GM18505 (cell line): ENCODE data around the gene SIDT1.
"Not testable (repeated sequence)": the region's sequence is repeated elsewhere in the genome, so short reads cannot be mapped to it uniquely, and the experiment has no call there.

Experiments
- ATAC-seq: cut with Tn5 transposase; IDR thresholded peaks from one replicate; pipeline ENCODE4 v1.9.1; 2021; ENCODE audit not compliant: unreplicated experiment
- POLR2A ChIP-seq: IDR thresholded peaks from 4 replicates; pipeline ENCODE4 v1.6.1; 2011; ENCODE audit warnings: borderline replicate concordance; ENCODE audit not compliant: insufficient read depth, insufficient read length; ENCODE audit errors: extremely low read depth

SIDT1 gene

DNA sequence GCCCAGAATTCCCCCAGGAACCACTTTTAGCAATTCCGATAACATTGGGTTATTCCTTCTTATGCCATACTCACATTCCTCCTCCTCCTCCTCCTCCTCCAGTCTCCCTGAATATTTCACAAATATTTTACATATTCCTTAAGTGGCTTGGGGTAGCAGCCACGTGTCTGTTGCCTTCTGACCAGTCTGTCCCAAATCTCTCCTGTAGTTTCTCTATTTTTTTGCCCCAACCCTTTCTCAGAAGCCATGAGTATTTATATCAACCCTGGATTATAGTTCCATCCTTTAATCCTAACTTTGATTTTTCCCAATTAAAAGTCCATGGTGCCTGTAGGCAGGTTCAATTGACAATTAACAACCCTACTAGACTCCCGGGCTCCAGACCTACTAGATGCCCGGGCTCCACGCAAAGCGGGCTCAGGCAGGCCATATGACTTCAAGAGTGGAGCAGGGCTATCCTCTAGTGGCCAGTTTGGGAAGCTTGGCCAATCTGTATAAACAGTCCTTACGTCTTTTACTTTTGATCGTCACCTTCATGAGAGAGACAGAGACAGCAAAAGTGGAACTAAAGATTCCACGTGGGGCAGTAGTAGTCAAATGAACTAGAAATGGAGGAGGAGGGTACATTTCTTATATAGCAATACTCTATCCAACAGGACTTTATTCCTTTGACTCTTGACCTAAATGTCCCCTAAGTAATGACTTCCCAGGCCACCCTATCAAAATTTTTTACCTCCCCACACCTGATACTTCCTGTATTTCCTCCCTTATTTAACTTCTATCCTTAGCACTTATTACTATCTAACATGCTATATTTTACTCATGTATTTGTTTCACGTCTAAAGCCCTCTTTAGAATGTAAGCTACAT is 94.4 kb downstream of the SIDT1 start:
- no peak for ATAC-seq
- no peak for TF ChIP-seq POLR2A

- no peak for TF ChIP-seq POLR2A
- no peak for ATAC-seq
Observed at GRCh38 chr3:113628316-113628715, 96.0 kb downstream of the SIDT1 start.

DNA sequence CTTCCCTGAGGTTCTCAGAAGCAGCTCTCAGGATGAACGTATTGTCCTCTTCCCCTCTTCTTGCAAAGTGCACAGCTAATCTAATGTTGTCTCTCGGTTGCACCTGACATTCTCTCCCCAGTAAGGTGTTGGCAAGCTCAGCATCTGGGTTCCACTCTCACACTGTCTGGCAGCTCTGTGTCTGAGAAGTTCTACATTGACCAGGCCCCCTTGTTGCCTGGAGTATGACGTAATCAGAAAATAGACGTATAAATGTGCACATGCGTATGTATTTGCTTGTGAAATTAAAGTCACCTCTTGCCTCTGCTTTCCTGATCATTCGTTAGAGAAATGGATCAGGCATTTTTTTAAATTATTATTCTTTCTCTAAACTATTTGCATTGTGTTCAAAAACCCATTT is 96.4 kb downstream of the SIDT1 start:
- no peak for TF ChIP-seq POLR2A
- no peak for ATAC-seq

GRCh38 chr3:113629584-113630421 is 97.4 kb downstream of the SIDT1 start:
- no peak for ATAC-seq
- no peak for TF ChIP-seq POLR2A

DNA sequence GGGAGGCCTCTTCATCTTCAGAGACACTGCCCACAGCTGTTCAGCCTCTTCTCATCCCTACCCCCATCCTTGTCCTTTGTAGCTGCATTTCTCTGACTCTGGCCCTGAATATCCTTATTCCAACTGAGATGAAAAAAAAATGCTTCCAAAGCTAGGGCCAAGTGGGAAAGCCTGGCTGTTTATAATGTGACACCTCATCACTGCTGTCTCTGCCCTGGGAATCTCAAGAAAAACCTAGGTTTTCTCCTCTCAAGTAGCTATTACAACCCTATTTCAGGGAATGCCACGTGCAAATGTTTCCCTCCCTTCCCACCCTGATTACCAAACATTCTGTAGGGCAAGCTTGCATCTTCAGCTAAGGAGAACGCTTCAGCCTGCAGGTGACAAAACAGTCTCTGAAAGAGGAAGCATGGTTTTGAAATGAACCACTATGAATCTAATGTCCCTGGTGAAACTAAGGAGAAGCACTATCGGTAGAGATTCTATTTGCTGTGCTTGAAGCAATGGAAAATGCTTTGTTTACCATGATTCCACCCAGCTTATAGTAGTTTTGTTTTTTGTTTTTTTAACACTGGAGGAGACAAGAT is 98.7 kb downstream of the SIDT1 start:
- TF ChIP-seq POLR2A: no peak
- peak; percentile 46 for ATAC-seq

GRCh38 chr3:113631573-113631972 is 99.2 kb downstream of the SIDT1 start:
- TF ChIP-seq POLR2A: no peak
- ATAC-seq: no peak

DNA sequence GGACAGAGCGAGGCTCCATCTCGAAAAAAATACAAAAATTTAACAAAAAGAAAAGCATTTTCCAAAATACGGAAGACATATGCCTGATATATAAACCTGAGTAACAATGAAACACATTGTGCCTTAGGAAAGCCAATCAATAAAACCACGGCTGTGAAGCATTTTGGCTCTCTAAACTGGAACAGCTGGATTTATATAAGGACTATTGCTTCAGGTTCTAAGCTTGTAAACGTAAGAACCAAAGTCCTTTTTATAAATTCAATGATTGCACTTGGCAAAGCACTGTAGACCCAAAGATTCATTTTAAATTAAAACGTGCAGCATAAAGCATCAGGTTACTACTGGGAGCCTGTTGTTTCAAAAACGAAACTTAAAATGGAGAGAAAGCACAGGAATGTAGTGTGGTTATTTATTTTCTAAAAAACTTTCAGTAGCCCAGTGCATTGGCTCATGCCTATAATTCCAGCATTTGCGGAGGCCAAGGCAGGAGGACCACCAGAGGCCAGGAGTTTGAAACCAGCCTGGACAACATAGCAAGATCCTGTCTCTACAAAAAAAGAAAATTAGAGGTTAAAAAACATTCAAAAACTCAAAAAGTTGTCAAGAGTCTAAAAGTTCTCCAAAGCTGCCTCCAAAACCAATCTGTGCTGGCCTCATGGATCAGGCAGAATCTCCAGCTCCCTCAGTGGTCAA is 102.6 kb downstream of the SIDT1 start:
- no peak for TF ChIP-seq POLR2A
- ATAC-seq: no peak

DNA sequence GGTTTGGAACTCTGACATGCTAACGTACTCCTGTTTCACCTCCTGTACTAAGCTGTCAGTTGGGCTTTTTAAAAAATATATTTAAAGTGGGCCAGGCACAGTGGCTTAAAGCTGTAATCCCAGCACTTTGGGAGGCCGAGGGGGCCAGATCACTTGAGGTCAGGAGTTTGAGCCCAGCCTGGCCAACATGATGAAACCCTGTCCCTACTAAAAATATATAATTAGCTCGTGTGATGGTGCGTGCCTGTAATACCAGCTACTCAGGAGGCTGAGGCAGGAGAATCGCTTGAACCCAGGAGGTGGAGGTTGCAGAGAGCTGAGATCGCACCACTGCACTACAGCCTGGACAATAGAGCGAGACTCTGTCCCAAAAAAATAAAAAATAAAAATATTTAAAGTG is 103.7 kb downstream of the SIDT1 start:
- not testable (repeated sequence) for ATAC-seq

DNA sequence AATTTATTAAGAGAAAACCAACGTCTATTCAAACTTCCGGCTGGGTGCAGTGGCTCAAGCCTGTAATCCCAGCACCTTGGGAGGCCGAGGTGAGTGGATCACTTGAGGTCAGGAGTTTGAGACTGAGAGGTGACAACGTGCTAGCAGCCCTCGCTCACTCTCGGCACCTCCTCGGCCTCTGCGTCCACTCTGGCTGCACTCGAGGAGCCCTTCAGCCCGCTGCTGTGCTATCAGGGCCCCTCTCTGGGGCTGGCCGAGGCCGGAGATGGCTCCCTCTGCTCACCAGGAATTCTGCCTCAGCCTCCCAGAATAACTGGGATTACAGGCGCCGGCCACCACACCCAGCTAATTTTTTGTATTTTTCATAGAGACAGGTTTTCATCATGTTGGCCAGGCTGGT is 105.4 kb downstream of the SIDT1 start:
- no peak for TF ChIP-seq POLR2A
- no peak for ATAC-seq

GRCh38 chr3:113638910-113639309 is 106.6 kb downstream of the SIDT1 start:
- no peak for ATAC-seq

GRCh38 chr3:113643583-113643982 is 111.2 kb downstream of the SIDT1 start:
- ATAC-seq: no peak
- TF ChIP-seq POLR2A: no peak

More at GRCh38 chr3:113638910-113639309, 106.6 kb downstream of the SIDT1 start:
- TF ChIP-seq POLR2A: no peak

DNA sequence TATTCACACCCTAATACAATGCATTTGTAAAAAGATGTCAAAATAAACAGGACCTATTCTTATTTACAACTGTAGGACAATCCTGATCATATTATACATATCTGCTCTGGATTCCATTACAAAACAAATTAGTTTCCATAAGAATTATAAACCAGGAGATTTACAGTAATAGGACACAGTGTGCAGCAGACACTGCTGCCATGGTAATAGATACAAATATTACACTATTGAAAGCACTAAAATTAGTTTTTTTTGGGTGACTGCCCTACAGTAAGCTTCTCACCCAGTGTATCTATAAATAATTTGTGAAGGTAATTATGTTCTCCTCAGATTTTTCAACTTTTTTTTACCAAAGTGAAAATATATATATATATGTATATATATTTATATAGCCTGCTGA is 116.2 kb downstream of the SIDT1 start:
- TF ChIP-seq POLR2A: no peak
- no peak for ATAC-seq
